DND-41 (cell line): ENCODE measurements around the gene CHD9.

Experiments used
- EZH2 ChIP-seq: IDR thresholded peaks from 3 replicates; pipeline ENCODE4 v1.6.1; 2012; ENCODE audit warnings: borderline replicate concordance, low read depth, mild to moderate bottlenecking, moderate library complexity, low read length, inconsistent platforms; ENCODE audit not compliant: severe bottlenecking
- TF ChIP-seq, protein P1 (sequence below): IDR thresholded peaks from 2 replicates; pipeline ENCODE4 v1.5.1; 2012; ENCODE audit warnings: borderline replicate concordance, low read length, moderate library complexity, mild to moderate bottlenecking; ENCODE audit not compliant: poor library complexity, severe bottlenecking; ENCODE audit errors: extremely low read depth

DNA sequence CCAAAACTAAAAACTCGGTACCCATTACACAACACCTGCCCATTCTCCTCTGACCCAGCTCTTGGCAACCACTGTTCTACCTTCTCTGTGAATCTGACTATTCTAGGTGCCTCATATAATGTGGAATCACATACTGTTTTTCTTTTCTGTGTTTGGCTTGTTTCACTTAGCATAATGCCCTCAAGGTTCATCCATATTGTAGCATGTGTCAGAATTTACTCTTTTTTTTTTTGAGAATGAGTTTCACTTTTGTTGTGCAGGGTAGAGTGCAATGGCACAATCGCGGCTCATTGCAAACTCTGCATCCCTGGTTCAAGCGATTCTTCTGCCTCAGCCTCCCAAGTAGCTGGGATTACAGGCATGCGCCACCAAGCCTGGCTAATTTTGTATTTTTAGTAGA is 320.0 kb downstream of the CHD9 start:
- TF ChIP-seq, protein P1, sequence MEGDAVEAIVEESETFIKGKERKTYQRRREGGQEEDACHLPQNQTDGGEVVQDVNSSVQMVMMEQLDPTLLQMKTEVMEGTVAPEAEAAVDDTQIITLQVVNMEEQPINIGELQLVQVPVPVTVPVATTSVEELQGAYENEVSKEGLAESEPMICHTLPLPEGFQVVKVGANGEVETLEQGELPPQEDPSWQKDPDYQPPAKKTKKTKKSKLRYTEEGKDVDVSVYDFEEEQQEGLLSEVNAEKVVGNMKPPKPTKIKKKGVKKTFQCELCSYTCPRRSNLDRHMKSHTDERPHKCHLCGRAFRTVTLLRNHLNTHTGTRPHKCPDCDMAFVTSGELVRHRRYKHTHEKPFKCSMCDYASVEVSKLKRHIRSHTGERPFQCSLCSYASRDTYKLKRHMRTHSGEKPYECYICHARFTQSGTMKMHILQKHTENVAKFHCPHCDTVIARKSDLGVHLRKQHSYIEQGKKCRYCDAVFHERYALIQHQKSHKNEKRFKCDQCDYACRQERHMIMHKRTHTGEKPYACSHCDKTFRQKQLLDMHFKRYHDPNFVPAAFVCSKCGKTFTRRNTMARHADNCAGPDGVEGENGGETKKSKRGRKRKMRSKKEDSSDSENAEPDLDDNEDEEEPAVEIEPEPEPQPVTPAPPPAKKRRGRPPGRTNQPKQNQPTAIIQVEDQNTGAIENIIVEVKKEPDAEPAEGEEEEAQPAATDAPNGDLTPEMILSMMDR: no peak
- TF ChIP-seq EZH2: no peak
